Keratinocyte (primary cell): ENCODE measurements around the gene TNNC1.

Source experiments
- CTCF ChIP-seq, 3 experiments: IDR thresholded peaks in 1 of 3; conservative IDR thresholded peaks in 1 of 3; optimal IDR thresholded peaks in 1 of 3; 2 replicates in 2 of 3; 3 replicates in 1 of 3; pipeline versions ENCODE3 to v1.5.1; 2011; ENCODE audit warnings: low read length in 3 of 3, mild to moderate bottlenecking in 3 of 3, moderate library complexity in 2 of 3, control low read depth in 1 of 3, inconsistent platforms in 1 of 3; ENCODE audit not compliant: insufficient read depth in 2 of 3; ENCODE audit errors: extremely low read depth in 1 of 3
- EZH2 ChIP-seq: IDR thresholded peaks from one replicate; pipeline ENCODE4 v1.6.1; 2012; ENCODE audit warnings: inconsistent platforms, mild to moderate bottlenecking, low read length, moderate library complexity

- TF ChIP-seq CTCF (optimal IDR thresholded peaks at IDR 0.05 in 1 of 3, IDR thresholded peaks at IDR 0.05 in 1 of 3, conservative IDR thresholded peaks at IDR 0.05 in 1 of 3; ENCODE audit: extremely low read depth in 1 of 3, insufficient read depth in 2 of 3, low read length in 3 of 3) = no peak
- no peak for TF ChIP-seq EZH2
These were observed 13.6 kb downstream of the TNNC1 start for GRCh38 chr3:52440249-52440551.
